Aorta (tissue), 5 donors: Measurements from ENCODE around the gene SLC13A3. TPM values are rescaled to one million over a fixed set of nuclear protein-coding genes. Genes with fewer than 3 reads are reported as not detected.

ENCODE experiments used
- ATAC-seq: fragments of 200-7000 bp; cut with Tn5 transposase; one replicate; pipeline ENCODE4 v1.9.1; 2022; ENCODE audit warnings: moderate library complexity; ENCODE audit not compliant: low FRiP score
- DNase-seq, 2 donors: peaks; one replicate each; pipeline ENCODE4 v3.0.0-alpha.2; 2020
- H3K27ac ChIP-seq, 2 donors: one replicate each; pipeline ENCODE4 v1.5.1; 2013; ENCODE audit warnings: low read length in 2 of 2, mild to moderate bottlenecking in 2 of 2, moderate library complexity in 2 of 2, control low read depth in 1 of 2, inconsistent platforms in 1 of 2, low read depth in 1 of 2
- H3K27me3 ChIP-seq, 2 donors: one replicate each; pipeline ENCODE4 v1.6.1; 2013; ENCODE audit warnings: control low read depth in 1 of 2, low read length in 1 of 2, mild to moderate bottlenecking in 1 of 2, moderate library complexity in 1 of 2; ENCODE audit not compliant: insufficient read depth in 2 of 2, control insufficient read depth in 1 of 2
- H3K36me3 ChIP-seq, 2 donors: one replicate each; pipeline ENCODE4 v1.6.1; 2013; ENCODE audit warnings: control low read depth in 1 of 2, low read length in 1 of 2, mild to moderate bottlenecking in 1 of 2; ENCODE audit not compliant: insufficient read depth in 2 of 2, control insufficient read depth in 1 of 2
- H3K4me1 ChIP-seq, 2 donors: one replicate each; pipeline ENCODE4 v1.6.1; 2013; ENCODE audit warnings: low read length in 2 of 2, control low read depth in 1 of 2, mild to moderate bottlenecking in 1 of 2, moderate library complexity in 1 of 2; ENCODE audit not compliant: insufficient read depth in 2 of 2, control insufficient read depth in 1 of 2
- H3K4me3 ChIP-seq, 2 donors: one replicate each; pipeline ENCODE4 v1.5.1; 2013; ENCODE audit warnings: low read length in 2 of 2, control low read depth in 1 of 2, mild to moderate bottlenecking in 1 of 2
- H3K9me3 ChIP-seq: one replicate; pipeline ENCODE4 v1.6.1; 2013; ENCODE audit warnings: mild to moderate bottlenecking, low read length; ENCODE audit not compliant: control insufficient read depth
- WGBS, 2 donors: extraction: QIAGEN DNeasy Blood & Tissue Kit; methylation state at CpG; one replicate each; pipeline ENCODE4 v1.1.7; 2013; 5-methylcytosine and 5-hydroxymethylcytosine counted together
- intact Hi-C, 2 donors: fragments of 100-400 bp; cut with DNase I; formaldehyde crosslinking; loops; one replicate each; pipeline versions ENCODE4 v1.14.2 to v1.15.0; 2022
- polyA plus RNA-seq, 2 donors: library from polyadenylated mRNA; stranded (reverse); fragments of 200-250 nt; gene quantifications; one replicate each; pipeline ENCODE4 v1.2.3, GENCODE V29; 2013
- total RNA-seq, 2 donors: library from RNA; stranded (reverse); fragmentation: NEBNext Ultra II Directional; extraction: Animal tissue kit (Norgen Biotek cat#: 25700); gene quantifications; one replicate each; pipeline ENCODE4 v1.2.1, GENCODE V29; 2021
- donor health status: healthy with polysubstance abuse.
- donor health status: Bipolar disorder and iron deficiency.
- donor health status: DM: no; HTN: no; CAD: no.
- donor health status: DM: no; HTN: no; CAD: no.
- donor health status: DM: yes; HTN: yes; CAD: no.

Gene SLC13A3
- total and polyA plus RNA-seq, 4 donors: 1.8 to 5.1 (median 3.7) TPM; not detected in 1

DNA sequence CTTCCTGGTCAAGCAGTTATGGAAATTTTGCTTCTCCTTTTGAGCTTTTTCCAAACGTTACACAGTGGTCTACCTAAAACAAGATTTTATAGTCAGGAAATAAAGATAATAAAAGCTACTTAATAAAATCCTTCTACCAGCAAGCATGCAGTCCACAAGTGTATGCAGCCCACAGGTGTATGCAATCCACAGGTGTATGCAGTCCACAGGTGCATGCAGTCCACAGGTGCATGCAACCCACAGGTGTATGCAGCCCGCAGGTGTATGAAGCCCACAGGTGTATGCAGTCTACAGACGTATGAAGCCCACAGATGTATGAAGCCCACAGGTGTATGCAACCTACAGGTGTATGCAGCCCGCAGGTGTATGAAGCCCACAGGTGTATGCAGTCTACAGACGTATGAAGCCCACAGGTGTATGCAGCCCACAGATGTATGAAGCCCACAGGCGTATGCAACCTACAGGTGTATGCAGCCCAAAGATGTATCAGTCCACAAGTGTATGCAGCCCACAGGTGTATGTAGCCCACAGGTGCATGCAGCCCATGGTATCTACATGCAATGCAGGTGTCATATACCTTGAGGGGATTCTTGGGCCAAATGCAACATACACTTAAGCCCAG, 74.4 kb downstream of the SLC13A3 start:
- intact Hi-C loops: no loop called here
- H3K9me3 ChIP-seq: no peaks in the 10 kb centered on the region
- H3K27ac ChIP-seq: no peak overlapping the region
- H3K4me1 ChIP-seq: no peaks in the 10 kb centered on the region
- 82 to 90% methylated on average over 6 of the region's 6 CpGs for WGBS, 2 donors
- no peaks in the 10 kb centered on the region for H3K36me3 ChIP-seq
- H3K27me3 ChIP-seq: no peaks in the 10 kb centered on the region
- H3K4me3 ChIP-seq: no peak overlapping the region
- no peak for DNase-seq
- ATAC-seq: no peak

GRCh38 chr20:46575937-46576461, 75.3 kb downstream of the SLC13A3 start:
- Histone ChIP-seq H3K27ac (no peak overlapping the region), H3K36me3 (no peaks in the 10 kb centered on the region), H3K9me3 (no peaks in the 10 kb centered on the region), H3K4me3 (no peak overlapping the region), H3K27me3 (no peaks in the 10 kb centered on the region), H3K4me1 (no peaks in the 10 kb centered on the region)
- intact Hi-C loops: no loop called here
- WGBS, 2 donors: 48 to 62% methylated on average over 9 of the region's 9 CpGs
- ATAC-seq (no peak), DNase-seq (no peak)

DNA sequence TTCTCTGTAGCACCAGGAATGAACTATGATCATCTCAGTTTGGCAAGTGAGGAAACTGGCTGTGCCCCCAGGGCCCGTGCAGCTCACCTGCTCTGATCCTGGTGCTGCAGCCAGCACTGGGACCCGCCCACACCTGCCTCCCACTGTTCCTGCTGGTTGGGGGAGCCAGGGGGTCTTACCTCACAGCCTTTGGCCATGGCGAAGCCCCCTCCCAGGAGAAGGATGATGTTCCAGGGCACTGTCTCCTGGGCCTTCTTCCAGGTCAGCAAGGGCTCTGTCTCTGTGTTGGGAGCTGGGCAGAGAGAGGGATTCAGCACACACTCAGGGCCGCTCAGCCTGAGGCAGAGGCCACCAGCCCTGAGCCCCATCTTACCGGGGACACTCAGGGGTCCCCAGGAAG, 75.9 kb downstream of the SLC13A3 start:
- H3K9me3 ChIP-seq: no peaks in the 10 kb centered on the region
- 86 to 87% methylated on average over 5 of the region's 5 CpGs for WGBS, 2 donors
- H3K4me1 ChIP-seq: no peaks in the 10 kb centered on the region
- ATAC-seq: no peak
- DNase-seq: no peak
- H3K27ac ChIP-seq: no peak overlapping the region
- no peaks in the 10 kb centered on the region for H3K27me3 ChIP-seq
- intact Hi-C loops: no loop called here
- H3K36me3 ChIP-seq: no peaks in the 10 kb centered on the region
- no peak overlapping the region for H3K4me3 ChIP-seq

- WGBS, 2 donors: 89 to 90% methylated on average over 19 of the region's 19 CpGs
- H3K27ac ChIP-seq: no peak overlapping the region
Measured at GRCh38 chr20:46573788-46574584, 77.3 kb downstream of the SLC13A3 start.

DNA sequence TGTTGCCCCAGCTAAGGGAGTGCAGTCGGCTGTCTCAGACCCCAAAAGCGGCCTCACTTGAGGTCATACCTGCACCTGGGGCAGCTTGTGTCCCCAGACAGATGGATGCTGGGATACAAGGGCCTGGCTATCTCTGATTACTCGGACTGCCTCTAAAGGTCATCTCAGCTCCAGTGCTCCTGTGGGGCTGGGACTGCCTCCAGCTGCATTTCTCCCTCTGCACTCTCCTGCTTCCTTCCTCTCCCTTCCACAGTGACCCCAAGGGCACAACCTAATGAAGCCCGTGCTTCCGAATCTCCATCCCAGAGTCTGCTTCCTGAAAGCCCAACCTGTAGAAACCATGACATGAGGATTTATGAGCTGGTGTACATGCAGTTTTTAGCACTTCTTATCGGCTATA, 78.0 kb downstream of the SLC13A3 start:
- intact Hi-C loops: no loop called here
- Histone ChIP-seq H3K9me3 (no peaks in the 10 kb centered on the region), H3K4me1 (no peaks in the 10 kb centered on the region), H3K27me3 (no peaks in the 10 kb centered on the region), H3K36me3 (no peaks in the 10 kb centered on the region), H3K27ac (no peak overlapping the region), H3K4me3 (no peak overlapping the region)
- ATAC-seq (no peak), DNase-seq (no peak)
- WGBS, 2 donors: 82 to 83% methylated on average over 6 of the region's 6 CpGs

More at GRCh38 chr20:46573788-46574584, 77.3 kb downstream of the SLC13A3 start:
- no peaks in the 10 kb centered on the region for H3K9me3 ChIP-seq
- H3K36me3 ChIP-seq: no peaks in the 10 kb centered on the region
- intact Hi-C loops: no loop called here
- H3K27me3 ChIP-seq: no peaks in the 10 kb centered on the region
- ATAC-seq (no peak), DNase-seq (no peak)
- no peaks in the 10 kb centered on the region for H3K4me1 ChIP-seq
- no peak overlapping the region for H3K4me3 ChIP-seq

GRCh38 chr20:46572790-46573189, 78.5 kb downstream of the SLC13A3 start:
- no peak for ATAC-seq
- H3K4me1 ChIP-seq: no peaks in the 10 kb centered on the region
- 93 to 98% methylated on average over 3 of the region's 3 CpGs for WGBS, 2 donors
- intact Hi-C loops: no loop called here
- no peaks in the 10 kb centered on the region for H3K9me3 ChIP-seq
- H3K27ac ChIP-seq: no peak overlapping the region
- no peaks in the 10 kb centered on the region for H3K36me3 ChIP-seq
- H3K27me3 ChIP-seq: no peaks in the 10 kb centered on the region
- DNase-seq: no peak
- H3K4me3 ChIP-seq: no peak overlapping the region

GRCh38 chr20:46572153-46572552, 79.1 kb downstream of the SLC13A3 start:
- Histone ChIP-seq H3K4me1 (no peaks in the 10 kb centered on the region), H3K36me3 (no peaks in the 10 kb centered on the region), H3K27ac (no peak overlapping the region), H3K9me3 (no peaks in the 10 kb centered on the region), H3K4me3 (no peak overlapping the region), H3K27me3 (no peaks in the 10 kb centered on the region)
- ATAC-seq (no peak), DNase-seq (no peak)
- WGBS, 2 donors: 5 to 8% methylated on average over 8 of the region's 8 CpGs
- intact Hi-C loops: no loop called here

- WGBS, 2 donors: 99 to 100% methylated on average over 2 of the region's 2 CpGs
- no peaks in the 10 kb centered on the region for H3K4me1 ChIP-seq
- ATAC-seq (no peak), DNase-seq (no peak)
- intact Hi-C loops: no loop called here
- no peaks in the 10 kb centered on the region for H3K9me3 ChIP-seq
- H3K36me3 ChIP-seq: no peaks in the 10 kb centered on the region
- H3K27me3 ChIP-seq: no peaks in the 10 kb centered on the region
- no peak overlapping the region for H3K27ac ChIP-seq
- H3K4me3 ChIP-seq: no peak overlapping the region
Measured at GRCh38 chr20:46571418-46571817, 79.8 kb downstream of the SLC13A3 start.

- Histone ChIP-seq H3K27ac (no peak overlapping the region), H3K4me3 (no peak overlapping the region), H3K27me3 (no peaks in the 10 kb centered on the region), H3K4me1 (no peaks in the 10 kb centered on the region), H3K9me3 (no peaks in the 10 kb centered on the region), H3K36me3 (no peaks in the 10 kb centered on the region)
- ATAC-seq (no peak), DNase-seq (no peak)
- 78 to 81% methylated on average over 5 of the region's 5 CpGs for WGBS, 2 donors
- intact Hi-C loops: no loop called here
Measured at GRCh38 chr20:46570956-46571355, 80.3 kb downstream of the SLC13A3 start.
